SK-N-MC (cell line): ENCODE data around the gene ZC3H15.

Source experiments
- EZH2 ChIP-seq: fragments of 200-600 bp; sonication (generic); IDR thresholded peaks from one replicate; pipeline ENCODE4 v1.6.1; 2017; ENCODE audit warnings: antibody characterized with exemption
- POLR2AphosphoS5 ChIP-seq: IDR thresholded peaks from 2 replicates; pipeline ENCODE4 v1.6.1; 2012; ENCODE audit warnings: mild to moderate bottlenecking, low read depth, low read length, borderline replicate concordance

DNA sequence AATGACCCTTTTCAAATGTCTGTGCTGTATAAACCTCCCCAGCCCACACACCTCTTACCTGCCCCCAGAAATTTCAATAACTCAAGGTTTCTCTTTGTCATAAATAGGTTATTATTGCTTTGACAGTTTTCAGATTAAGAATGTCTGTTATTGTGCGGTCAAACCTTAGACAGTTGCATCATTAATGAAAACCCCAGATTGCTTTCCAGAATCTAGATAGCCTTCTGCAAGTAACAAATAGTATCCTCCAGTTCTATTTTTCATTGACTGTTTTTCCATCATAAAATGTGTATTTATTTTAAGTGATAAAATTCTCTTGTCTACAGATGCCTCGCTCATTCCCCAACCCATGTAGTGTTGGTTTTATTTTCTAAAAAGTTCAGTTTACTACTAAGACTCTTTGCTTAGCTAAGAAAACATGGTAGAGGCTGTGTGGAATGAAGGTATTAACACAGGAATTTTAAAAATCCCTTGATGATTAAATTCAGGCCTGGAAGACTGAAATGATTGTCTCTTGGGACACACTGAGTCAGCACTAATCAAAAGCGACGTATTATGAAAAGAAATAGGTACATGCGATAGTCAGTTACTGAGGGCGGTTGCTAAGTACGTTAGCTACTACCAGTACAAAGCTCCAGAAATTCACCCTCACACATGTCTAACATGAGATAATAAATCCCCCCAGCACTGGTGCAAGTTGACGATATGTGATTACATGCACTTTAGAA lies 65.4 kb downstream of the ZC3H15 start:
- no peak for TF ChIP-seq EZH2
- TF ChIP-seq POLR2AphosphoS5 = no peak
